Measurements from ENCODE around the gene RYR1. TPM values are rescaled to one million over a fixed set of nuclear protein-coding genes. Genes with fewer than 3 reads are reported as not detected.

Gene RYR1
- total and polyA plus RNA-seq, 2 of the 8 experiments (the other 6 are each of a cell fraction or from before 2014, with no cell fraction given): 5.8 to 11.8 TPM

GRCh38 chr19:38387550-38388348 lies 45.7 kb upstream of the RYR1 start, which contains the start of gene GGN:
TSS of gene GGN (minus strand) at chr19:38388034. CDS start at chr19:38387261, 773 bp downstream.
- H4K20me1 ChIP-seq (replicated peaks in 1 of 2; ENCODE audit: control insufficient read depth in 1 of 2, insufficient read depth in 2 of 2, low read length in 2 of 2): peaks cover 0 to 9% of the 10 kb centered on the region in 2 experiments
- peak within 1 kb of the TSS; percentile 72; the same call in 1 of the 2 replicates for H2BK15ac ChIP-seq (ENCODE audit: low read length)
- H3K4me3 ChIP-seq (ENCODE audit: extremely low read depth in 1 of 4, insufficient read depth in 2 of 4, low read depth in 3 of 4, low read length in 4 of 4): peak within 1 kb of the TSS; percentile 93 to 98 (median 96)
- H4K5ac ChIP-seq (ENCODE audit: insufficient read length, low read depth, low read length): peak within 1 kb of the TSS; percentile 93
- no peak within 1 kb of the TSS for H2BK20ac ChIP-seq (ENCODE audit: low read length)
- peak within 1 kb of the TSS; percentile 82 for H2BK120ac ChIP-seq (replicated peaks; ENCODE audit: low read depth, low read length)
- peak within 1 kb of the TSS; percentile 92 for H4K91ac ChIP-seq (replicated peaks; ENCODE audit: insufficient read length, low read length)
- peaks cover 0 to 7% of the 10 kb centered on the region in 2 experiments; a peak in 2 of 4 replicates for H3K79me2 ChIP-seq (ENCODE audit: control insufficient read depth in 1 of 2, insufficient read depth in 2 of 2, low read length in 2 of 2)
- peaks cover 4% of the 10 kb centered on the region; the same call in 1 of the 2 replicates for H3K79me1 ChIP-seq (ENCODE audit: low read depth, low read length)
- H3K4ac ChIP-seq (replicated peaks; ENCODE audit: insufficient read length, low read depth, low read length): peak within 1 kb of the TSS; percentile 87
- H4K8ac ChIP-seq (ENCODE audit: extremely low read depth, insufficient read depth, low read length): peak within 1 kb of the TSS; percentile 91
- no peak within 1 kb of the TSS for H2AK5ac ChIP-seq (ENCODE audit: low read depth, low read length)
- no peak within 1 kb of the TSS for H3K14ac ChIP-seq (ENCODE audit: insufficient read length)
- peak within 1 kb of the TSS; percentile 92 to 93 for H3K4me2 ChIP-seq (ENCODE audit: insufficient read depth in 1 of 2, low read depth in 2 of 2, low read length in 2 of 2)
- POLR2A ChIA-PET (ENCODE audit: partially characterized antibody): interaction anchor here (0.7 to 4.3 kb wide), 13 partner anchors 12 to 160 kb away, joined by 3 to 38 read pairs (median 3); partner anchors contain the start of genes C19orf33, FAM98C, PSMD8 and SPINT2
- peak within 1 kb of the TSS; percentile 97 for H3K18ac ChIP-seq (ENCODE audit: extremely low read depth, low read length)
- DNase-seq (ENCODE audit: low read depth in 1 of 2, low spot score in 2 of 2) (peak; percentile 95 to 98), FAIRE-seq (peak; percentile 88)
- peak within 1 kb of the TSS; percentile 74 for H3K27ac ChIP-seq (ENCODE audit: low read depth, low read length)
- CTCF ChIA-PET (ENCODE audit: partially characterized antibody): interaction anchor here (0.7 to 1.1 kb wide), 6 partner anchors 27 to 155 kb away, joined by 3 read pairs; partner anchors contain the start of gene PPP1R14A
- H2AFZ ChIP-seq (ENCODE audit: low read length): peak within 1 kb of the TSS; percentile 11; the same call in 1 of the 2 replicates
- peaks cover 10 to 23% (median 14%) of the 10 kb centered on the region in 4 experiments for H3K4me1 ChIP-seq (replicated peaks in 1 of 4; ENCODE audit: control insufficient read depth in 3 of 4, insufficient read depth in 4 of 4, low read length in 3 of 4)
- 3% methylated on average over 32 of the region's 51 CpGs; no CpG with 5 or more reads in 1 of the 2 experiments for WGBS, 2 experiments (ENCODE audit: extremely low coverage in 1 of 2, insufficient coverage in 1 of 2, insufficient read length in 1 of 2, insufficient replicate concordance in 2 of 2, low coverage in 1 of 2, low lambda C conversion rate in 2 of 2, missing lambda C conversion rate in 1 of 2)
- H3K27me3 ChIP-seq (replicated peaks in 1 of 4; ENCODE audit: control insufficient read depth in 3 of 4, extremely low read depth in 1 of 4, insufficient read depth in 3 of 4, low read length in 3 of 4): no peaks in the 10 kb centered on the region
- H3K23ac ChIP-seq (ENCODE audit: insufficient read length): no peak within 1 kb of the TSS
- no peaks in the 10 kb centered on the region for H3K9me3 ChIP-seq (ENCODE audit: insufficient read depth in 2 of 2, low read depth in 1 of 2, low read length in 1 of 2)
- 0 out of 2 replicates have a peak within 1 kb of the TSS, but pooled peaks have one; percentile 39 for H2BK12ac ChIP-seq (ENCODE audit: low read depth, low read length)
- H3K36me3 ChIP-seq (ENCODE audit: control insufficient read depth in 2 of 4, insufficient read depth in 4 of 4, low read length in 3 of 4): peaks cover 2 to 16% (median 9%) of the 10 kb centered on the region in 4 experiments; a peak in 4 of 8 replicates
- peak within 1 kb of the TSS in 3 of 4 experiments; percentile 70 to 80 (median 78); a peak in 6 of 7 replicates for H3K9ac ChIP-seq (replicated peaks in 1 of 4; ENCODE audit: extremely low read depth in 1 of 4, low read depth in 3 of 4, low read length in 3 of 4)
- peaks cover 12% of the 10 kb centered on the region for H3K23me2 ChIP-seq (ENCODE audit: low read depth, low read length)
- H3K56ac ChIP-seq (replicated peaks; ENCODE audit: insufficient read length, low read depth, low read length): peak within 1 kb of the TSS; percentile 97
- peak within 1 kb of the TSS; percentile 86; the same call in 1 of the 2 replicates for H2BK5ac ChIP-seq (ENCODE audit: low read depth, low read length)
- TF ChIP-seq SAP30 (IDR thresholded peaks at IDR 0.05; ENCODE audit: insufficient read depth, insufficient replicate concordance, low read length) (no peak), SIN3A (conservative IDR thresholded peaks at IDR 0.05 in 1 of 2, IDR thresholded peaks at IDR 0.05 in 1 of 2; ENCODE audit: low read depth in 1 of 2, low read length in 2 of 2) (peak in 1 of 2 experiments; percentile 70; a peak in 1 of 4 replicates), SP1 (IDR thresholded peaks at IDR 0.05; ENCODE audit: low read depth, low read length) (peak; percentile 63; the same call in 1 of the 2 replicates), TEAD4 (IDR thresholded peaks at IDR 0.05; ENCODE audit: low read depth, low read length) (no peak), HDAC2 (IDR thresholded peaks at IDR 0.05; ENCODE audit: borderline replicate concordance in 1 of 2, low read depth in 2 of 2, low read length in 2 of 2) (no peak), TAF7 (optimal IDR thresholded peaks at IDR 0.05; ENCODE audit: borderline replicate concordance, low read depth, low read length) (no peak), TBP (IDR thresholded peaks at IDR 0.05; ENCODE audit: low read depth, low read length) (no peak; the same call in 1 of the 2 replicates), MAX (IDR thresholded peaks at IDR 0.05) (0 out of 2 replicates have a peak, but pooled peaks have one; percentile 30)
